OCI-LY7 (cell line): ENCODE data around the gene NALCN.

Experiments
- EZH2phosphoT487 ChIP-seq: fragments of 200-600 bp; sonication (generic); IDR thresholded peaks from 2 replicates; pipeline ENCODE4 v1.6.1; 2018; ENCODE audit warnings: low read depth, borderline replicate concordance, mild to moderate bottlenecking, mixed run types, antibody characterized with exemption, low read length, moderate library complexity, mixed read lengths
- TF ChIP-seq, protein P1 (sequence below): fragments of 200-600 bp; sonication (generic); conservative IDR thresholded peaks from 2 replicates; pipeline ENCODE4 v1.5.1; 2014; ENCODE audit warnings: mild to moderate bottlenecking, antibody characterized with exemption, low read length, moderate library complexity, mixed read lengths

DNA sequence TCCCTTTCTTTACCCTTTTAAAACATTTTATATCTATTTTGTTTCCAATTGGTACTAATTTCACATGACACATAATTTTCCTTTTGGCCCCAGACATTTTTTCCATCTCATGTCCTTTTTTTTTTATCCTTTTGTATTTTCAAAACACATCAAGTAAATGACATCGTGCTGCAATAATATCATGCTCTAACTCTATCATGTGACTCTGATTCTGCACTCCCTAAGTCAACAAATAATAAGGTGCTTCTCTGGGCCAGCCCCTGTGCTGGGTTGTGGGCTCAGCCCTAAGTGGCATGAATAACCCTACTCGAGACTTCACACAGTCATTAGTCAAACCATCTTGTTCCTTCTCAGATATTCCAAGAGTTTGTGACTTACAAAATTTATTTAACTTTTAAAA is 21.7 kb downstream of the NALCN start:
- TF ChIP-seq, protein P1, sequence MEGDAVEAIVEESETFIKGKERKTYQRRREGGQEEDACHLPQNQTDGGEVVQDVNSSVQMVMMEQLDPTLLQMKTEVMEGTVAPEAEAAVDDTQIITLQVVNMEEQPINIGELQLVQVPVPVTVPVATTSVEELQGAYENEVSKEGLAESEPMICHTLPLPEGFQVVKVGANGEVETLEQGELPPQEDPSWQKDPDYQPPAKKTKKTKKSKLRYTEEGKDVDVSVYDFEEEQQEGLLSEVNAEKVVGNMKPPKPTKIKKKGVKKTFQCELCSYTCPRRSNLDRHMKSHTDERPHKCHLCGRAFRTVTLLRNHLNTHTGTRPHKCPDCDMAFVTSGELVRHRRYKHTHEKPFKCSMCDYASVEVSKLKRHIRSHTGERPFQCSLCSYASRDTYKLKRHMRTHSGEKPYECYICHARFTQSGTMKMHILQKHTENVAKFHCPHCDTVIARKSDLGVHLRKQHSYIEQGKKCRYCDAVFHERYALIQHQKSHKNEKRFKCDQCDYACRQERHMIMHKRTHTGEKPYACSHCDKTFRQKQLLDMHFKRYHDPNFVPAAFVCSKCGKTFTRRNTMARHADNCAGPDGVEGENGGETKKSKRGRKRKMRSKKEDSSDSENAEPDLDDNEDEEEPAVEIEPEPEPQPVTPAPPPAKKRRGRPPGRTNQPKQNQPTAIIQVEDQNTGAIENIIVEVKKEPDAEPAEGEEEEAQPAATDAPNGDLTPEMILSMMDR = no peak
- TF ChIP-seq EZH2phosphoT487 = no peak
